ENCODE measurements around the gene TMEM222.

TMEM222 gene

DNA sequence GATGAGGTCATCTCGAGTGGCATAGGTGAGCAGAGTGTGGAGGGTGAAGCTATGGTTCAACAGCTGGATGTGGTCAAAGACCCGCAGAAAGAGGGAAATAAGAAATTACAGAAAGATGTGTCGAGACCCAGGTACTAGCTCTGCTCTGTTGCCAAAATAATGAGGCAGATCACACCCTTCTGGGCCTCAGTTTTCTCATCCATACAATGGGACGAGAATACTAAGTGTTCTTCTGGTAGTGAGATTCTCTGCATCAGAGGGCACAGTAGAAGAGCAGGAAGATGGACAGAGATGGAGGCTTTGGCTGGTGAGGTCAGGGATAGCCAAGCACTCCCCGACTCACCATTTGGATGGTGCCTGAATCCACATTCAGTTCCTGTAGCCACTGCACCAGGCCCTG, 33.7 kb downstream of the TMEM222 start:
- peaks cover 3% of the 10 kb centered on the region for H3K79me1 ChIP-seq (ENCODE audit: low read length)
- peaks cover 6% of the 10 kb centered on the region for H3K9me3 ChIP-seq (ENCODE audit: insufficient read depth, low read depth, low read length)
- WGBS (ENCODE audit: extremely low coverage, insufficient coverage, insufficient read length): no CpG with 5 or more reads among the region's 5 CpGs
- H3K4me2 ChIP-seq (ENCODE audit: low read length): no peak overlapping the region
- no peak overlapping the region for H3K4ac ChIP-seq (ENCODE audit: low read depth, low read length)
- no peak overlapping the region for H3K27ac ChIP-seq (ENCODE audit: low read depth, low read length)
- no peak overlapping the region for H3K9ac ChIP-seq (ENCODE audit: low read length)
- H3K79me2 ChIP-seq (ENCODE audit: control insufficient read depth, insufficient read depth, low read length, poor library complexity): no peaks in the 10 kb centered on the region
- no peak for DNase-seq
- no peak overlapping the region for H3K18ac ChIP-seq (ENCODE audit: low read length)
- H3K4me3 ChIP-seq (ENCODE audit: low read depth, low read length): no peak overlapping the region
- peaks cover 4 to 20% of the 10 kb centered on the region in 2 experiments for H3K36me3 ChIP-seq (ENCODE audit: control insufficient read depth in 1 of 2, insufficient read depth in 2 of 2, low read length in 2 of 2)
- no peak overlapping the region for H3K14ac ChIP-seq (ENCODE audit: low read length)
- no peak overlapping the region for H2BK12ac ChIP-seq (ENCODE audit: low read length)
- H3K27me3 ChIP-seq (ENCODE audit: insufficient read depth, low read length): peaks cover 10% of the 10 kb centered on the region
- no peak overlapping the region for H4K8ac ChIP-seq (ENCODE audit: low read depth, low read length)
- H2BK5ac ChIP-seq (ENCODE audit: low read depth, low read length, poor library complexity): no peak overlapping the region
- H4K91ac ChIP-seq (ENCODE audit: low read depth, low read length): no peak overlapping the region
- no peak overlapping the region for H2AK5ac ChIP-seq (ENCODE audit: low read length)
- H3K4me1 ChIP-seq (ENCODE audit: control insufficient read depth in 1 of 2, insufficient read depth in 2 of 2, low read length in 2 of 2): peaks cover 11 to 14% of the 10 kb centered on the region in 2 experiments
- no peak overlapping the region for H2AFZ ChIP-seq (ENCODE audit: insufficient read depth, low read length, poor library complexity)
- H4K12ac ChIP-seq (ENCODE audit: low read depth, low read length): no peak overlapping the region
- no peak overlapping the region for H2BK120ac ChIP-seq (ENCODE audit: insufficient read depth, low read length, poor library complexity)
- H3K23ac ChIP-seq (ENCODE audit: low read length): no peak overlapping the region

DNA sequence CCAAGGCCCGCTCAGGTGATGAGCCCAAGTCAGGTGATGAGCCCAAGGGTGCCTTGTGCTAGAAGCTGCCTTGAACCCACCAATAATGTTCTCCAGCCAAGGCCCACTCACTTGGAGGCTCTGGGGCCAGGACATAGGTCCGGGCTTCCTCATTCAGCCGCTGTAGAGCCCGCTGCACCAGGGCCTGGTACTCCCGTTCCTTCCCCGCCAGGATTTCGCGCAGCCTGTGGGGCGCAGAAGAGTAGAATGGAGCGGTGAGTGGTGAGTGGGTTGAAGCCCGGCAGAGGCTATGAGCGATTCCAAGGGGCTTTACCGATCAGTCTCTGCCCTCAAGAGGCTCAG, 34.3 kb downstream of the TMEM222 start:
- WGBS (ENCODE audit: extremely low coverage, insufficient coverage, insufficient read length): no CpG with 5 or more reads among the region's 13 CpGs
- Histone ChIP-seq H3K14ac (ENCODE audit: low read length) (no peak overlapping the region), H2AFZ (ENCODE audit: insufficient read depth, low read length, poor library complexity) (no peak overlapping the region), H3K4ac (ENCODE audit: low read depth, low read length) (no peak overlapping the region), H3K27ac (ENCODE audit: low read depth, low read length) (no peak overlapping the region), H3K79me2 (ENCODE audit: control insufficient read depth, insufficient read depth, low read length, poor library complexity) (no peaks in the 10 kb centered on the region), H4K12ac (ENCODE audit: low read depth, low read length) (no peak overlapping the region), H3K9ac (ENCODE audit: low read length) (no peak overlapping the region), H3K4me3 (ENCODE audit: low read depth, low read length) (no peak overlapping the region), H2BK12ac (ENCODE audit: low read length) (no peak overlapping the region), H3K23ac (ENCODE audit: low read length) (no peak overlapping the region), H4K91ac (ENCODE audit: low read depth, low read length) (no peak overlapping the region), H3K79me1 (ENCODE audit: low read length) (no peaks in the 10 kb centered on the region), H2BK5ac (ENCODE audit: low read depth, low read length, poor library complexity) (no peak overlapping the region), H2AK5ac (ENCODE audit: low read length) (no peak overlapping the region), H2BK120ac (ENCODE audit: insufficient read depth, low read length, poor library complexity) (no peak overlapping the region), H3K4me1 (ENCODE audit: control insufficient read depth in 1 of 2, insufficient read depth in 2 of 2, low read length in 2 of 2) (peaks cover 9% of the 10 kb centered on the region in 2 experiments), H3K4me2 (ENCODE audit: low read length) (no peak overlapping the region), H3K18ac (ENCODE audit: low read length) (no peak overlapping the region), H3K27me3 (ENCODE audit: insufficient read depth, low read length) (peaks cover 15% of the 10 kb centered on the region), H3K9me3 (ENCODE audit: insufficient read depth, low read depth, low read length) (peaks cover 6% of the 10 kb centered on the region), H4K8ac (ENCODE audit: low read depth, low read length) (no peak overlapping the region), H3K36me3 (ENCODE audit: control insufficient read depth in 1 of 2, insufficient read depth in 2 of 2, low read length in 2 of 2) (peaks cover 4 to 20% of the 10 kb centered on the region in 2 experiments)
- no peak for DNase-seq

- Histone ChIP-seq H3K23ac (ENCODE audit: low read length) (no peak overlapping the region), H3K14ac (ENCODE audit: low read length) (no peak overlapping the region), H2BK120ac (ENCODE audit: insufficient read depth, low read length, poor library complexity) (no peak overlapping the region), H4K91ac (ENCODE audit: low read depth, low read length) (no peak overlapping the region), H2BK12ac (ENCODE audit: low read length) (no peak overlapping the region), H3K4ac (ENCODE audit: low read depth, low read length) (no peak overlapping the region), H4K12ac (ENCODE audit: low read depth, low read length) (no peak overlapping the region), H3K4me1 (ENCODE audit: control insufficient read depth in 1 of 2, insufficient read depth in 2 of 2, low read length in 2 of 2) (peaks cover 8 to 9% of the 10 kb centered on the region in 2 experiments), H3K79me2 (ENCODE audit: control insufficient read depth, insufficient read depth, low read length, poor library complexity) (no peaks in the 10 kb centered on the region), H2AFZ (ENCODE audit: insufficient read depth, low read length, poor library complexity) (no peak overlapping the region), H3K4me3 (ENCODE audit: low read depth, low read length) (no peak overlapping the region), H3K79me1 (ENCODE audit: low read length) (no peaks in the 10 kb centered on the region), H3K27me3 (ENCODE audit: insufficient read depth, low read length) (peaks cover 18% of the 10 kb centered on the region), H4K8ac (ENCODE audit: low read depth, low read length) (no peak overlapping the region), H3K27ac (ENCODE audit: low read depth, low read length) (no peak overlapping the region), H3K9me3 (ENCODE audit: insufficient read depth, low read depth, low read length) (peaks cover 6% of the 10 kb centered on the region), H2AK5ac (ENCODE audit: low read length) (no peak overlapping the region), H3K4me2 (ENCODE audit: low read length) (no peak overlapping the region), H2BK5ac (ENCODE audit: low read depth, low read length, poor library complexity) (no peak overlapping the region), H3K36me3 (ENCODE audit: control insufficient read depth in 1 of 2, insufficient read depth in 2 of 2, low read length in 2 of 2) (peaks cover 6 to 23% of the 10 kb centered on the region in 2 experiments), H3K18ac (ENCODE audit: low read length) (no peak overlapping the region), H3K9ac (ENCODE audit: low read length) (no peak overlapping the region)
- no CpG with 5 or more reads among the region's 37 CpGs for WGBS (ENCODE audit: extremely low coverage, insufficient coverage, insufficient read length)
- DNase-seq: no peak
These were observed 34.8 kb downstream of the TMEM222 start for GRCh38 chr1:27356619-27357280.

GRCh38 chr1:27357281-27358037, 35.5 kb downstream of the TMEM222 start:
- no peaks in the 10 kb centered on the region for H3K79me1 ChIP-seq (ENCODE audit: low read length)
- H2BK12ac ChIP-seq (ENCODE audit: low read length): no peak overlapping the region
- no peak overlapping the region for H4K12ac ChIP-seq (ENCODE audit: low read depth, low read length)
- no peak overlapping the region for H4K8ac ChIP-seq (ENCODE audit: low read depth, low read length)
- H3K27ac ChIP-seq (ENCODE audit: low read depth, low read length): no peak overlapping the region
- peaks cover 8 to 9% of the 10 kb centered on the region in 2 experiments for H3K4me1 ChIP-seq (ENCODE audit: control insufficient read depth in 1 of 2, insufficient read depth in 2 of 2, low read length in 2 of 2)
- no peak overlapping the region for H3K14ac ChIP-seq (ENCODE audit: low read length)
- H3K9me3 ChIP-seq (ENCODE audit: insufficient read depth, low read depth, low read length): peaks cover 7% of the 10 kb centered on the region
- H3K9ac ChIP-seq (ENCODE audit: low read length): no peak overlapping the region
- H3K18ac ChIP-seq (ENCODE audit: low read length): no peak overlapping the region
- no peak overlapping the region for H4K91ac ChIP-seq (ENCODE audit: low read depth, low read length)
- peak overlapping the region; percentile 5 for H2AFZ ChIP-seq (ENCODE audit: insufficient read depth, low read length, poor library complexity)
- peaks cover 18% of the 10 kb centered on the region for H3K27me3 ChIP-seq (ENCODE audit: insufficient read depth, low read length)
- no peak overlapping the region for H3K4me3 ChIP-seq (ENCODE audit: low read depth, low read length)
- no peak overlapping the region for H2BK5ac ChIP-seq (ENCODE audit: low read depth, low read length, poor library complexity)
- peaks cover 6 to 24% of the 10 kb centered on the region in 2 experiments for H3K36me3 ChIP-seq (ENCODE audit: control insufficient read depth in 1 of 2, insufficient read depth in 2 of 2, low read length in 2 of 2)
- DNase-seq: peak; percentile 66 to 80
- no peak overlapping the region for H3K23ac ChIP-seq (ENCODE audit: low read length)
- no peak overlapping the region for H2BK120ac ChIP-seq (ENCODE audit: insufficient read depth, low read length, poor library complexity)
- WGBS (ENCODE audit: extremely low coverage, insufficient coverage, insufficient read length): no CpG with 5 or more reads among the region's 40 CpGs
- H3K4me2 ChIP-seq (ENCODE audit: low read length): peak overlapping the region; percentile 32
- no peaks in the 10 kb centered on the region for H3K79me2 ChIP-seq (ENCODE audit: control insufficient read depth, insufficient read depth, low read length, poor library complexity)
- no peak overlapping the region for H3K4ac ChIP-seq (ENCODE audit: low read depth, low read length)
- H2AK5ac ChIP-seq (ENCODE audit: low read length): no peak overlapping the region

All from trophoblast cell (in vitro differentiated cells and primary cell).